Chondrocyte (in vitro differentiated cells): ENCODE results near the gene LTA. TPM values are rescaled to one million over a fixed set of nuclear protein-coding genes. Genes with fewer than 3 reads are reported as not detected.
"Not testable (repeated sequence)": the region's sequence is repeated elsewhere in the genome, so short reads cannot be mapped to it uniquely, and the experiment has no call there.

Experiments
- DNase-seq: peaks from one replicate; pipeline ENCODE4 v3.0.0; 2021; ENCODE audit warnings: mixed read lengths, low spot score
- H3K27ac Mint-ChIP-seq: one replicate; pipeline ENCODE4 v1.8.0; 2021; ENCODE audit warnings: mild to moderate bottlenecking, moderate library complexity, mixed read lengths; ENCODE audit not compliant: unreplicated experiment
- H3K27me3 Mint-ChIP-seq: 2 replicates; pipeline ENCODE4 v1.8.0; 2021; ENCODE audit warnings: low read depth, mixed read lengths
- H3K36me3 Mint-ChIP-seq: 2 replicates; pipeline ENCODE4 v1.8.0; 2021; ENCODE audit warnings: low read depth, mixed read lengths
- H3K4me1 Mint-ChIP-seq: 2 replicates; pipeline ENCODE4 v1.8.0; 2021; ENCODE audit warnings: low read depth, mild to moderate bottlenecking, mixed read lengths
- H3K4me3 Mint-ChIP-seq: one replicate; pipeline ENCODE4 v1.8.0; 2021; ENCODE audit warnings: mild to moderate bottlenecking, moderate library complexity, mixed read lengths; ENCODE audit not compliant: unreplicated experiment
- H3K9me3 Mint-ChIP-seq: 2 replicates; pipeline ENCODE4 v1.8.0; 2021; ENCODE audit warnings: low read depth, mixed read lengths
- total RNA-seq: library from RNA; stranded (reverse); gene quantifications from 3 replicates; pipeline ENCODE4 v1.2.1, GENCODE V29; 2021
- TF ChIP-seq, protein P1 (sequence below): fragments of 200-600 bp; sonication (generic); IDR thresholded peaks from 2 replicates; pipeline ENCODE4 v1.5.0; 2021; ENCODE audit warnings: antibody characterized with exemption, mild to moderate bottlenecking, moderate library complexity

Gene LTA
- total RNA-seq, 1 donor from 2014 or later, result not detected

DNA sequence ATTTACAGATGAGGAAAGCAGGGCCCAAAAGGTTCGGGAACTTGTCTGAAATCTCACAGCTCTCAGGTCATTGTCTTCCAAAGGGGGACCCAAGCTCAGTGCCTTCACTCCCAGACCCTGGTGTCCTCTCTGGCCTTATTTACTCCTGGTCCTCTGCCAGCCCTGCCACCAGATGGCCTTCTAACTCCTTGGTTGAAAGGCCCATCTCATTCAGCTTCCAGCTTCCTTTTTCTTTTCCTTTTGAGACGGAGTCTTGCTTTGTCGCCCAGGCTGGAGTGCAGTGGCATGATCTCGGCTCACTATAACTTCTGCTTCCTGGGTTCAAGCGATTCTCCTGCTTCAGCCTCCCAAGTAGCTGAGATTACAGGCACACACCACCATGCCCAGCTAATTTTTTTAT is 20.7 kb upstream of the LTA start:
- not testable (repeated sequence) for DNase-seq, H3K4me3 Mint-ChIP-seq, H3K9me3 Mint-ChIP-seq, H3K27me3 Mint-ChIP-seq, H3K36me3 Mint-ChIP-seq
- H3K27ac Mint-ChIP-seq, result peak overlapping the region; percentile 59
- H3K4me1 Mint-ChIP-seq, result peaks cover 35% of the 10 kb centered on the region
- TF ChIP-seq, protein P1, sequence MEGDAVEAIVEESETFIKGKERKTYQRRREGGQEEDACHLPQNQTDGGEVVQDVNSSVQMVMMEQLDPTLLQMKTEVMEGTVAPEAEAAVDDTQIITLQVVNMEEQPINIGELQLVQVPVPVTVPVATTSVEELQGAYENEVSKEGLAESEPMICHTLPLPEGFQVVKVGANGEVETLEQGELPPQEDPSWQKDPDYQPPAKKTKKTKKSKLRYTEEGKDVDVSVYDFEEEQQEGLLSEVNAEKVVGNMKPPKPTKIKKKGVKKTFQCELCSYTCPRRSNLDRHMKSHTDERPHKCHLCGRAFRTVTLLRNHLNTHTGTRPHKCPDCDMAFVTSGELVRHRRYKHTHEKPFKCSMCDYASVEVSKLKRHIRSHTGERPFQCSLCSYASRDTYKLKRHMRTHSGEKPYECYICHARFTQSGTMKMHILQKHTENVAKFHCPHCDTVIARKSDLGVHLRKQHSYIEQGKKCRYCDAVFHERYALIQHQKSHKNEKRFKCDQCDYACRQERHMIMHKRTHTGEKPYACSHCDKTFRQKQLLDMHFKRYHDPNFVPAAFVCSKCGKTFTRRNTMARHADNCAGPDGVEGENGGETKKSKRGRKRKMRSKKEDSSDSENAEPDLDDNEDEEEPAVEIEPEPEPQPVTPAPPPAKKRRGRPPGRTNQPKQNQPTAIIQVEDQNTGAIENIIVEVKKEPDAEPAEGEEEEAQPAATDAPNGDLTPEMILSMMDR, result peak; percentile 63

DNA sequence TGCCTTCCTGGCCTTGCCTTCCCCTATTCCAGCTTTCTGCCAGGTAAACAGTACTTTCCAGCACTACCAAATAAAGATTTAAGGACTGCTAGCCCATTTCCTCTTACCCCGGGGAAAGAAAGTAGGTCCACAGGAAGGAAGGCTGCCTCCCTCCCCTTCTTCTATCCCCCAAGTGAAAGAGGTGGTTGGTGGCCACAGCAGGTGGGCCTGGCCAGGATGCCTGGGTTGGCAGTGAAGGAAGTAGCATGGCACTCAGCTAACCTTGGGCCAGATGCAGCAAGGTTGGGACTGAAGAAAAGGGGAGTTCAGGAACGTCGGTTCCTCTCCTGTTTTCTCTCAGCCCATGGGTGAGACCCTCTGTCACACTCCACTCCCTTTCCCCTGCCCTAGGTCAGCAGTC is 15.8 kb upstream of the LTA start:
- no peak overlapping the region for H3K27ac Mint-ChIP-seq
- TF ChIP-seq, protein P1, result no peak

DNA sequence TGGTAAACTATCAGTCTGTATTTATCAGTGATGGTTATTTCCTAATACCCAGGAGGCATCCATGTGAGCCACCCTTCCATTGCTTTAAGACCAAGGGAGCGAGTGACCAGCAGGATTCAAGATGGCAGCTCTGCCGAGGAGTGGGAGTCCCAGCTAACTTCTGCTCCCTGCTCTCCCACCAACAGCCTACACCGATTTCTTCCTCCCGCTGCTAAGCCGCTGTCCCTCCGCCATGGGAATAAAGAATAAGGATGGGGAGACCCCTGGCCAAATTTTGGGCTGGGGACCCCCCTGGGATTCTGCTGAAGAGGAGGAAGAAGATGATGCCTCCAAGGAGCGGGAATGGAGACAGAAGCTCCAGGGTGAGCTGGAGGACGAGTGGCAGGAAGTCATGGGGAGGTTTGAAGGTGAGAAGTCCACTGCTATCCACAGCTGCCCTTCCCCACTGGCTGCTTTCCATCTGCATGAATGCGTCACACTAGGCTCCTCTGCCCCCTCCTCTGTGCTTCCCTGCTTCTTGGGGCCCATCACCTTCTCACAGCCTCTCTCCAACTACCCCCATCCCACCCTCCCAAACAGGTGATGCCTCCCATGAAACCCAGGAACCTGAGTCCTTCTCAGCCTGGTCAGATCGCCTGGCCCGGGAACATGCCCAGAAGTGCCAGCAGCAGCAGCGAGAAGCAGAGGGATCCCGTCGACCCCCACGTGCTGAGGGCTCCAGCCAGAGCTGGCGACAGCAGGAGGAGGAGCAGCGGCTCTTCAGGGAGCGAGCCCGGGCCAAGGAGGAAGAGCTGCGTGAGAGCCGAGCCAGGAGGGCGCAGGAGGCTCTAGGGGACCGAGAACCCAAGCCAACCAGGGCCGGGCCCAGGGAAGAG is 14.4 kb upstream of the LTA start:
- Mint-ChIP-seq H3K4me3 (no peak overlapping the region), H3K9me3 (no peaks in the 10 kb centered on the region), H3K27ac (no peak overlapping the region), H3K36me3 (peaks cover 23% of the 10 kb centered on the region), H3K27me3 (no peaks in the 10 kb centered on the region), H3K4me1 (peaks cover 29% of the 10 kb centered on the region)
- peak; percentile 86 for DNase-seq
- TF ChIP-seq, protein P1, result no peak

More for the DNA sequence above, 15.8 kb upstream of the LTA start:
- Mint-ChIP-seq H3K36me3 (peaks cover 26% of the 10 kb centered on the region), H3K4me3 (no peak overlapping the region), H3K4me1 (peaks cover 29% of the 10 kb centered on the region), H3K9me3 (no peaks in the 10 kb centered on the region), H3K27me3 (no peaks in the 10 kb centered on the region)
- DNase-seq, result peak; percentile 50

DNA sequence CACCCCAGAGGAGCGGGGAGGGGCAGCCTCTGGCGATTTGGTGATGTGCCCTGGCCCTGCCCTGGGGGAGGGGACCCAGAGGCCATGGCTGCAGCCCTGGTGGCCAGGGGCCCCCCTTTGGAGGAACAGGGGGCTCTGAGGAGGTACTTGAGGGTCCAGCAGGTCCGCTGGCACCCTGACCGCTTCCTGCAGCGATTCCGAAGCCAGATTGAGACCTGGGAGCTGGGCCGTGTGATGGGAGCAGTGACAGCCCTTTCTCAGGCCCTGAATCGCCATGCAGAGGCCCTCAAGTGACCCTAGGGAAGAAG is 13.8 kb upstream of the LTA start:
- Mint-ChIP-seq H3K36me3 (peaks cover 22% of the 10 kb centered on the region), H3K4me3 (no peak overlapping the region), H3K9me3 (no peaks in the 10 kb centered on the region), H3K27ac (peak overlapping the region; percentile 22), H3K27me3 (no peaks in the 10 kb centered on the region), H3K4me1 (peaks cover 34% of the 10 kb centered on the region)
- DNase-seq, result no peak
- TF ChIP-seq, protein P1, result no peak

DNA sequence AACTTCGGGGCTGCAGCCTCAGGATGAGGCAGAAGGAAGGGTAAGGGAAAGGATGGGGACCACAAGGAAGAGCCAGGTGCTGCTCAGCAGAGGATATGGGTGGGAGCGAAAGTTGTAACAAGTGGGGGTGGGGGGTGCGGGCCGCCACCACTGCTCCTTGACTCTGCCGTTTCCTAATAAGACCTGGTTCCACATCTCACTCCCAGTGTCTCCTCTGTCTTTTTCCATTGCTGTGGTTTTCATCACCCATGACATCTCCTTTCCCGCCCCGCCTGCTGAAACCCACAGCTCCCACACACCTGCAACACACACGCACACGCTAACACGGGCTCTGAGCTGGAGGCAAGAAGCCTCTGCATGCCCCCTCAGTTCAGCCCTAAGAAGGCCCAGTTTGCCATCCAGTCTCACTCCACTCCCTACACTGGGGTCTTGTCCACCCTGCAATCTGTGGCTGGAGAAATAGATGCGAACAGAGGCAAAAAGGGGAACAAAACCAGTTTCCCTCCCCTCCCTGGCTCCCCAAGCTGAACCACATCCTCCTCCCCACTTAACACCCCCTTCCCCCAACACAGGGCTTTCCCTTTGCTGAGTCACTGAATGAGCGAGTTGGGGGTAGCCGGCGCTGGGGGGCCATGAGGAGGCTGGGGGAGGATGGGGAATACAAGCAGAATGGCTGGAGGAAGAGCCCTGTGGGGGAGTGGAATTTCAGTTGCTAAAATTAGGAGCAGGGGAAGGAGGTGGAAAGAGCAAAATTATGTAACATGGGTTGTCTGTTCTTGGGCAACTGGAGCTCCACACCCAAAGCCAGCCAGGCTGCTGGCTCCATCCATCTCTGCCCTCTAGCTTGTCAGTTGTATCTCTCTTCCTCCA is 13.2 kb upstream of the LTA start:
- H3K9me3 Mint-ChIP-seq, result no peaks in the 10 kb centered on the region
- H3K27ac Mint-ChIP-seq, result peak overlapping the region; percentile 17
- H3K4me3 Mint-ChIP-seq, result no peak overlapping the region
- peaks cover 22% of the 10 kb centered on the region for H3K36me3 Mint-ChIP-seq
- H3K27me3 Mint-ChIP-seq, result no peaks in the 10 kb centered on the region
- TF ChIP-seq, protein P1, result no peak
- DNase-seq, result peak; percentile 64
- H3K4me1 Mint-ChIP-seq, result peaks cover 34% of the 10 kb centered on the region
